GM12878 (cell line): ENCODE data around the gene ZBTB49. TPM values are rescaled to one million over a fixed set of nuclear protein-coding genes. Genes with fewer than 3 reads are reported as not detected.

Source experiments
- ATAC-seq: fragments of 200-7000 bp; cut with Tn5 transposase; 3 replicates; pipeline ENCODE4 v1.9.1; 2020; ENCODE audit warnings: mild to moderate bottlenecking, moderate library complexity
- BruUV-seq: library from RNA; stranded (reverse); fragments of 400-500 nt; replicated peaks from 2 replicates; lab custom pipeline; 2021; lab: Mats Ljungman, UMichigan
- CTCF ChIA-PET: fragments of 300-600 bp; sonication (Branson Sonifier 250); formaldehyde crosslinking; extraction: SDS; loops from one replicate; lab custom pipeline; 2021; ENCODE audit warnings: inconsistent platforms; lab: Yijun Ruan, JAX
- POLR2A ChIA-PET: fragments of 350-600 bp; formaldehyde crosslinking; extraction: SDS; loops from one replicate; lab custom pipeline; 2021; ENCODE audit warnings: inconsistent platforms; lab: Charles Lee
- RAD21 ChIA-PET: fragments of 300-600 bp; sonication (Branson Sonifier 250); formaldehyde crosslinking; loops from one replicate; lab custom pipeline; 2023; ENCODE audit warnings: antibody characterized with exemption; ENCODE audit not compliant: unreplicated experiment; lab: Charles Lee
- SMC1A ChIA-PET: fragments of 300-600 bp; sonication (Branson Sonifier 250); formaldehyde crosslinking; loops from one replicate; lab custom pipeline; 2023; ENCODE audit not compliant: unreplicated experiment, uncharacterized antibody; lab: Charles Lee
- DNase-seq: peaks from one replicate; pipeline ENCODE4 v3.0.0-alpha.2; 2011; ENCODE audit warnings: low read depth, low spot score
- FAIRE-seq: peaks from 3 replicates; lab custom pipeline; 2011; peaks lifted over from hg19 to GRCh38; lab: Jason Lieb, UNC
- H2AFZ ChIP-seq: 2 replicates; pipeline ENCODE4 v1.6.0; 2011; ENCODE audit warnings: low read depth, low read length, control low read depth; ENCODE audit not compliant: control insufficient read depth
- H3K27ac ChIP-seq: 2 replicates; pipeline ENCODE4 v1.5.1; 2011; ENCODE audit warnings: control low read depth; ENCODE audit not compliant: control insufficient read depth, insufficient read depth
- H3K27me3 ChIP-seq, 2 experiments: replicated peaks in 1 of 2; 2 replicates each; pipeline versions ENCODE4 v1.6.0 to v1.6.1; 2011; ENCODE audit warnings: low read length in 1 of 2; ENCODE audit not compliant: control insufficient read depth in 2 of 2, insufficient read depth in 2 of 2
- H3K36me3 ChIP-seq, 2 experiments: 2 replicates each; pipeline ENCODE4 v1.5.1; 2011; ENCODE audit warnings: low read length in 1 of 2; ENCODE audit not compliant: control insufficient read depth in 2 of 2, insufficient read depth in 2 of 2
- H3K4me1 ChIP-seq: 2 replicates; pipeline ENCODE4 v1.6.1; 2011; ENCODE audit warnings: mild to moderate bottlenecking, low read length, moderate library complexity, mixed read lengths; ENCODE audit not compliant: control insufficient read depth, insufficient read depth
- H3K4me2 ChIP-seq: 2 replicates; pipeline ENCODE4 v1.6.0; 2011; ENCODE audit warnings: control low read depth; ENCODE audit not compliant: control insufficient read depth, insufficient read depth
- H3K4me3 ChIP-seq: fragments of 200-600 bp; sonication (generic); 2 replicates; pipeline ENCODE4 v1.5.1; 2016
- H3K79me2 ChIP-seq: 2 replicates; pipeline ENCODE4 v1.6.0; 2011; ENCODE audit warnings: low read length; ENCODE audit not compliant: control insufficient read depth, insufficient read depth
- H3K9ac ChIP-seq: 2 replicates; pipeline ENCODE4 v1.8.0; 2011; ENCODE audit warnings: low read length, control low read depth, mixed read lengths; ENCODE audit not compliant: control insufficient read depth, insufficient read depth
- H3K9me3 ChIP-seq: replicated peaks from 3 replicates; pipeline ENCODE4 v1.5.1; 2011; ENCODE audit warnings: mild to moderate bottlenecking, low read length; ENCODE audit not compliant: control insufficient read depth, insufficient read depth
- H4K20me1 ChIP-seq: 2 replicates; pipeline ENCODE4 v1.6.0; 2011; ENCODE audit not compliant: control insufficient read depth, insufficient read depth
- BMI1 ChIP-seq: fragments of 450-650 bp; IDR thresholded peaks from 2 replicates; pipeline ENCODE4 v1.6.1; 2016; ENCODE audit warnings: mild to moderate bottlenecking, moderate library complexity, borderline replicate concordance
- CBFB ChIP-seq: IDR thresholded peaks from 2 replicates; pipeline ENCODE4 v1.6.1; 2016; ENCODE audit warnings: antibody characterized with exemption, low read depth
- CREM ChIP-seq: IDR thresholded peaks from 2 replicates; pipeline ENCODE4 v1.6.1; 2014; ENCODE audit warnings: antibody characterized with exemption, low read depth
- HCFC1 ChIP-seq: fragments of 150-350 bp; IDR thresholded peaks from 2 replicates; pipeline ENCODE4 v1.6.1; 2014; ENCODE audit warnings: low read length
- JUNB ChIP-seq: IDR thresholded peaks from 2 replicates; pipeline ENCODE4 v1.6.1; 2016; ENCODE audit warnings: antibody characterized with exemption, mild to moderate bottlenecking
- MEF2A ChIP-seq: IDR thresholded peaks from 2 replicates; pipeline ENCODE4 v1.6.1; 2011; ENCODE audit warnings: low read depth, mild to moderate bottlenecking, low read length, moderate library complexity; ENCODE audit not compliant: insufficient read depth
- MYC ChIP-seq: IDR thresholded peaks from 2 replicates; pipeline ENCODE4 v1.6.1; 2011; ENCODE audit warnings: mild to moderate bottlenecking, low read length, moderate library complexity, inconsistent platforms; ENCODE audit not compliant: insufficient read depth, insufficient replicate concordance, insufficient read length, severe bottlenecking
- NFYA ChIP-seq: IDR thresholded peaks from 2 replicates; pipeline ENCODE4 v1.6.1; 2011; ENCODE audit warnings: low read depth, mild to moderate bottlenecking, low read length, improper control_type of control experiment, borderline replicate concordance
- NR2C2 ChIP-seq: IDR thresholded peaks from 2 replicates; pipeline ENCODE4 v1.6.1; 2011; ENCODE audit warnings: borderline replicate concordance, low read depth; ENCODE audit not compliant: control insufficient read depth, insufficient read length
- PML ChIP-seq: IDR thresholded peaks from 2 replicates; pipeline ENCODE4 v1.6.1; 2012; ENCODE audit warnings: low read length, inconsistent platforms
- SMAD1 ChIP-seq: fragments of 450-650 bp; IDR thresholded peaks from 2 replicates; pipeline ENCODE4 v1.6.1; 2018; ENCODE audit warnings: mild to moderate bottlenecking, low read depth; ENCODE audit not compliant: partially characterized antibody
- SMAD5 ChIP-seq: IDR thresholded peaks from 2 replicates; pipeline ENCODE4 v1.6.1; 2016; ENCODE audit warnings: antibody characterized with exemption, low read depth
- SRF ChIP-seq, 2 experiments: IDR thresholded peaks; 2 replicates each; pipeline ENCODE4 v1.6.1; 2011; ENCODE audit warnings: low read depth in 2 of 2, low read length in 2 of 2, mild to moderate bottlenecking in 1 of 2, moderate library complexity in 1 of 2
- STAT3 ChIP-seq: IDR thresholded peaks from 2 replicates; pipeline ENCODE4 v1.6.1; 2011; ENCODE audit warnings: low read depth, low read length, improper control_type of control experiment
- WGBS: methylation state at CpG from one replicate; pipeline ENCODE4 v1.1.6; 2016; ENCODE audit warnings: low lambda C conversion rate; ENCODE audit not compliant: insufficient replicate concordance, insufficient coverage; ENCODE audit errors: missing lambda C conversion rate; 5-methylcytosine and 5-hydroxymethylcytosine counted together
- in situ Hi-C: fragments of 300-500 bp; cut with MboI; formaldehyde crosslinking; loops from 9 replicates; pipeline ENCODE4 v1.14.3; 2018; ENCODE audit warnings: mixed read lengths
- intact Hi-C: fragments of 100-400 bp; cut with micrococcal nuclease; formaldehyde crosslinking; loops from one replicate; pipeline ENCODE4 v1.14.2; 2022; ENCODE audit not compliant: unreplicated experiment
- polyA plus RNA-seq, 11 experiments: library from polyadenylated mRNA; depleted of rRNA in 4 of 11; unstranded in 6 of 11; stranded (reverse) in 5 of 11; fragments of >200 nt; fragmentation: Nextera tagmentation in 4 of 11; fragmentation: Illumina TruSeq in 1 of 11; extraction: Ambion mirVana in 4 of 11; extraction: Trizol in 1 of 11; gene quantifications; 1 replicate in 1 of 11; 2 replicates in 10 of 11; pipeline versions ENCODE4 v1.2.1 to v1.2.3, GENCODE V29; 2011 to 2016; ENCODE audit warnings: inconsistent platforms in 2 of 11, missing spikeins in 2 of 11, low read depth in 1 of 11
- total RNA-seq, 4 experiments: library from RNA; depleted of rRNA in 3 of 4; stranded (reverse); fragments of >200 nt in 3 of 4; fragmentation: Illumina TruSeq in 1 of 4; extraction: Trizol in 1 of 4; gene quantifications; 2 replicates each; pipeline versions ENCODE4 v1.2.1 to v1.2.3, GENCODE V29; 2013 to 2021

Gene ZBTB49
- total and polyA plus RNA-seq, 10 of the 15 experiments (the other 5 are each of a cell fraction or from before 2014, with no cell fraction given), result 0.37 to 4.8 (median 4.1) TPM

DNA sequence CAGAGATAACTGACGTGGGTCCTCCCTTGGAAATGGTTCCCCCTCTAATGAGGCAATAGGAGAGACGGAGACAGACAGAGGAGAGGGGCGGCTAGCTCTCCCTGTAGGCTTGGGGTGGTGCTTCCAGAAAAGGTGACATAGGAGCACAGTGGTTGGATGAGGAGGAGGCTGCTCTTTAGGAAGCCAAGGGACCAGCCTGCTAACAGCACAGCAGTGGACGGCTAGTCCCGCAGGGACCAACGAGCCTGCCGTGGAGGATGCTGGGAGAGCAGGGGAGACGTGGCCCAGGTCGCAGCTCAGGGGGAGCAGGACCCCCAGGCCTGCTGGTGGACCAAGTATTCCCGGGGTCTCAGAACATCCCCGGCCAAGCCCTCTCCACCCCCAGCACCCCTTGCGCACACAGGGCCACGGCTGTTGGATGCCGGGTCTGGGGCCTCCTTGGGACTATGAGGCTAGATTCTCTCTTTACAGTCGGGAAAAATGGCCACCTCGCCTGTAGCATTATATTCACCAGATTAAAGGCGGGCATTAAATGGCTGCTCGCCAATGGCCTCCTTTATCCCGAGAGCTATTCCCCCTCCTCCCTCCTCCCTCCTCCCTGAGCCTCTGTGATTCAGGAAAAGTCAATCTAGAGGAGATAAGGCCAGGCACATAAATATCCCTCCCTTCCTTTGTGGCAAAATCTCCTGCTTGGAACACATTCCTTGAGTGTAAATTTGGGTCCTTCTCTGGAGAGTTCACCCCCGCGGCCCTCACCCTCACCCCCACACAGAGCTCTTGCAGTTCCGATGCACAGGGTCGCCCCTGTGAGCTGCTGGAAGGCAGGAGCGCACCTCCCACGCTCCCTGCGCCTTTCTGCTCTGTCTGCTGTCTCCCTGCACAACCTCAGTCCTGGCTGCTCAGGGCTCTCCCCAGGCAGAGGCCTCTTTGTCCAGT lies 66.3 kb downstream of the ZBTB49 start:
- BruUV-seq, result no TSS peak

DNA sequence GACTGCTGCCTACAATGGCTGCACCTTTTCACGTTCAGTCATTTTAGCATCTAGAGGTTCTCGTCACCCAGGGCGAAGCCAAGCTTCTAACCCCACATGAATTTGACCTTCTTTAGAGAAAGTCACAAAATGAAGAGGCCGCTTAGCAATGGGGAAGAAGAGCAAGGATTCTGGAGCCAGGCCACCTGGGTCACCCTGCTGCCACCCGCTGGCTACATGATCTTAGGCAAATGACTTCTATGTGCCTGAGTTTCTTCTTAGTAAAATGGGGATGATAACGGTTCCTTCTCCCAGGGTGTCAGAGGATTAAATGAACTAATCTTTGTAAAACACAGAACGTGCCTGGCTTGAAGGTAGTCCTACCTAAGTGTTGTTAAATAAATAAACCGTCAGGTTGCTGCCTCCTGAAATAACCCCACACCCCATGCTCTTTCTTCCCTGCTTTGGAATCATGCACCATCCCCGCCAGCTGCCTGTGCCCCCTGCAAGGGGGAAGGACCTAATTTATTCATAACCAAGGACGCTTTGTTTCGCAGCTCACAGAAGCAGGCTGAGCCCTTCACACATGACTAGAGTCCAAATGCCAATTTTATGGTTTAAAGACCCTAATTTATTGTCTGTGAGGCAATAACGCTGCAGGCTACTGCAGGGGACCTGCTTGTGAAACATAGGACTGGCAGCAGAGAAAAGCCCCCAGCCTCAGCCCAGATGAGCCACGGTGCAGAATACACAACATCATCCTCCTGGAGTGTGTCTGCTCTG lies 68.2 kb downstream of the ZBTB49 start:
- ChIA-PET RAD21 (no interaction called here), SMC1A (no interaction called here), CTCF (no interaction called here), POLR2A (no interaction called here)
- Histone ChIP-seq H3K79me2 (no peaks in the 10 kb centered on the region), H3K36me3 (no peaks in the 10 kb centered on the region), H2AFZ (no peak overlapping the region), H3K27ac (no peak overlapping the region), H3K27me3 (no peaks in the 10 kb centered on the region), H3K9ac (no peak overlapping the region), H3K4me3 (no peak overlapping the region), H4K20me1 (no peaks in the 10 kb centered on the region), H3K4me1 (no peaks in the 10 kb centered on the region), H3K9me3 (no peaks in the 10 kb centered on the region; the same call in 2 of the 3 replicates), H3K4me2 (no peak overlapping the region)
- FAIRE-seq, result no peak
- DNase-seq, result no peak
- no TSS peak for BruUV-seq
- in situ Hi-C loops, result no loop called here
- WGBS, result 32% methylated on average over 13 of the region's 13 CpGs
- no peak for ATAC-seq
- intact Hi-C loops, result no loop called here
- no peak for TF ChIP-seq NFYA
- TF ChIP-seq STAT3, result no peak
- no peak for TF ChIP-seq JUNB
- TF ChIP-seq MEF2A, result no peak
- TF ChIP-seq MYC, result no peak
- TF ChIP-seq NR2C2, result no peak
- no peak for TF ChIP-seq SRF (IDR thresholded peaks at IDR 0.05; ENCODE audit: low read depth in 2 of 2, low read length in 2 of 2)
- no peak for TF ChIP-seq CREM
- no peak for TF ChIP-seq CBFB
- no peak for TF ChIP-seq SMAD1

More for the DNA sequence above, 66.3 kb downstream of the ZBTB49 start:
- 31% methylated on average over 23 of the region's 26 CpGs for WGBS
- H2AFZ ChIP-seq, result no peak overlapping the region
- no peaks in the 10 kb centered on the region for H3K9me3 ChIP-seq
- ChIA-PET POLR2A (no interaction called here), CTCF (interaction anchor here (1.5 kb wide), 1 partner anchor 105 kb away, joined by 5 read pairs; no protein-coding TSS in a partner anchor), RAD21 (no interaction called here), SMC1A (no interaction called here)
- H3K27ac ChIP-seq, result no peak overlapping the region
- no peak for FAIRE-seq
- no peaks in the 10 kb centered on the region for H3K4me1 ChIP-seq
- no peak overlapping the region for H3K4me2 ChIP-seq
- intact Hi-C loops (no loop called here), in situ Hi-C loops (no loop called here)
- no peak for DNase-seq
- ATAC-seq, result no peak
- TF ChIP-seq SRF (IDR thresholded peaks at IDR 0.05; ENCODE audit: low read depth in 2 of 2, low read length in 2 of 2) (no peak), BMI1 (no peak), SMAD5 (no peak), PML (no peak), HCFC1 (no peak)
- no peaks in the 10 kb centered on the region for H3K27me3 ChIP-seq
- H3K4me3 ChIP-seq, result no peak overlapping the region
- H4K20me1 ChIP-seq, result no peaks in the 10 kb centered on the region
- H3K9ac ChIP-seq, result no peak overlapping the region
- H3K36me3 ChIP-seq, result no peaks in the 10 kb centered on the region
- H3K79me2 ChIP-seq, result no peaks in the 10 kb centered on the region
